GM19452 (cell line): ENCODE measurements around the gene LMOD1.
A peak's percentile ranks its signal among the peaks of the same experiment; 100 is the strongest.
"Not testable (repeated sequence)": the region's sequence is repeated elsewhere in the genome, so short reads cannot be mapped to it uniquely, and the experiment has no call there.

Experiments
- ATAC-seq: cut with Tn5 transposase; IDR thresholded peaks from one replicate; pipeline ENCODE4 v1.9.1; 2021; ENCODE audit not compliant: unreplicated experiment

Gene LMOD1

DNA sequence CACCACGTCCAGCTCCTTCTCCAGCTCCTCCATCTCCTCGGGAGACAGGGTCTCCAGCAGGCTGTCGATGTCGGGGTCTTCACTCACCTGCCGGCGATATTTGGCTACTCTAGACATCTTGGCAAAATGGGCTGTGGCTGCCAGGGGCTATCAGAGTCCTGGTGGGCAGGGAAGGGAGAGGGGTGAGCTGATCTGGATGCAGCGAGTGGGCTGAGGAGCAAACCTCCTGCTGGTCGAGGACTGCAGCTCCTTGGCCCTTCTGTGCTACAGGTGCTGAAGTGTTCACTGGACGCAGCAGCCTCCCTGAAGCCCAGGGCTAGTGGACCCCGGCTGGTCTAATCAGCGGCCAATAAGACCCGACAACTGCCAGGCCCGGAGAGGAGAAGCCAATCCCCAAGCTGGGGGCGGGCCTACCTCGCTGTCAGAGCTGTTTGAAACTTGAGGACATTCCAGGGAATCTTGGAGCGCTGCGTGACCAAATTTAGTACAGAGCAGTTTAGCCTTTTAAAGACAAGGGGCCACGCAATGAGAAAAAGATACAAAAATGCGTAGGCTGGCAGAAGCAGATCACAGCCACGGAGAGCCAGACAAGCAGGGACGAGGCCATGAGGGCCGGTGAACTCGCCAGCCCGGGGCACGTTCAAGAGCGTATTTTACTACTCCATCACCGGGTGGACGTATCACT, at the start of gene LMOD1:
TSS of gene LMOD1 (minus strand) at position 325 of the 685 bp plus-strand sequence. CDS start at position 117, 208 bp downstream.
- ATAC-seq, result no peak

DNA sequence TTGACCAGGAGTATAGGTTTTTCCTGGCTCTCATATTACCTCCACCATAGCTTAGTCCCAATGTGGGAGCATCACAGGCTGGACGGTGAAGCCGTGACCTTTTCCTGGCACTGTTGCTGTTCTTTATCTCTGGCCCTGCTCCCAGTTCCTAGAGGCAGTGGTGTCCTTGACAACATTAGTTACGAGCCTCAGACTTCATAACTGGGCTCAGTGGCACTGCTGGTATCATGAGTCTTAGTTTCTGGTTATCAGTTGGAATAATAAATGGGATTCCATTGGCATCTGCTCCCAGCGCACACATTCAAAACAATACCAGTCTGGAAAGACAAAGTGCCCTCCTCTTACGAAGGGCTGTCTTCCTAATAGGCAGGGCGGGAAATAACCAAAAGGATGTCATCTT, 44.1 kb upstream of the LMOD1 start:
- ATAC-seq, result no peak

DNA sequence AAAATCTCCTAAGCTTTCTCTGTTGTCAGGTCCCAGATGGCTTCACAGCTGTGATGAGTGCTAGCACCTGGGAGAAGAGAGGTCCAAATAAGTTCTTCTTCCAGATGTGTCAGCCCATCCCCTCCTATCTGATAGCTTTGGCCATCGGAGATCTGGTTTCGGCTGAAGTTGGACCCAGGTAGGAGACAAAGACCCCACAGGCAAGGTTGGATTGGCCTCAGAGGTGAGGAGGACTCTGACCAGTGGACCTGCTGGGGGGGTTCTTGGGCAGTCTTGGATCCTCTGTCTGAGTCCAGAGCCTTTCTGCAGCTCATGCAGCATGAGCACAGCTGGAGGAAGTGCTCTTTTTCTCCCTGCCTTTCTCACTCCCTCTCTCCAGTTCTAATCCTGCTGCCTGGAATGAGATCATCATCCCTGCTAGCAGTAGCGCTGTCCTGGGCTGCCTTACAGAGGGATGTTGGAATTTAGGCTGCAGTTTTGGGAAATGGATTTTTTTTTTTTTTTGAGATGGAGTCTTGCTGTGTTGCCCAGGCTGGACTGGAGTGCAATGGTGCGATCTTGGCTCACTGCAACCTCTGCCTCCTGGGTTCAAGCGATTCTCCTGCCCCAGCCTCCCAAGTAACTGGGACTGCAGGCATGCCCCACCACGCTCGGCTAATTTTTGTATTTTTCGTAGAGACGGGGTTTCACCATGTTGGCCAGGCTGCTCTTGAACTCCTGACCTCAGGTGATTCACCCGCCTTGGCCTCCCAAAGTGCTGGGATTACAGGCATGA, 43.2 kb upstream of the LMOD1 start:
- ATAC-seq, result no peak

DNA sequence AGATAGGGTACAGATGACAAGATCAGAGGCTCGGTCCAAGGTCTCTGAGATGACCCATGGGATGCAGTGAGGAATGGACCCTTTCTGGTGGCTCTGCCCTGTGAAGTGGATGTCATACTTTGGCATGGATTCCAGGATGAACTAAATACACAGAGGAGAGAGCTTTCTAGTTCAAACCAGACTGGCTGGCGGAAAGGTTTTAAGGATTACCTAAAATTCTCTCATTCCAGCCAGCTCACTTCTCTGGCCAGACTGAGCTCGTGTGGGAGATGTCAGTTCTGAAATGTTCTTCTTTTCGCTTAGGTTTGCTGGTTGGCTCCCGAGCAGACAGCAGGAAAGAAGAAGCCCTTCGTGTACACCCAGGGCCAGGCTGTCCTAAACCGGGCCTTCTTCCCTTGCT, 42.3 kb upstream of the LMOD1 start:
- no peak for ATAC-seq

DNA sequence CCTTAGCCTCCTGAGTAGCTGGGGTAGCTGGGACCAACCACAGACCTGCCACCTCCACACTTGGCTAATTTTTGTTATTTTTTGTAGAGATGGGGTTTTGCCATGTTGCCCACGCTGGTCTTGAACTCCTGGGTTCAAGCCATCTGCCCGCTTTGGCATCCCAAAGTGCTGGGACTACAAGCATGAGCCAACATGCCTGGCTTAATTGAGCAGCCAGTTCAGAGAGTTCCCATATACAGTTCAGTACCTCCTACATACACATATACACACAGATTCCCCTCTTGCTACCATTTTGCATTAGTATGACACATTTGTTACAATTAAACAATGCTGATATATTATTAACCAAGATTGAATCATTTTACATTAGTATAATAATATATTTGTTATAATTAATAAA, 39.0 kb upstream of the LMOD1 start:
- no peak for ATAC-seq

DNA sequence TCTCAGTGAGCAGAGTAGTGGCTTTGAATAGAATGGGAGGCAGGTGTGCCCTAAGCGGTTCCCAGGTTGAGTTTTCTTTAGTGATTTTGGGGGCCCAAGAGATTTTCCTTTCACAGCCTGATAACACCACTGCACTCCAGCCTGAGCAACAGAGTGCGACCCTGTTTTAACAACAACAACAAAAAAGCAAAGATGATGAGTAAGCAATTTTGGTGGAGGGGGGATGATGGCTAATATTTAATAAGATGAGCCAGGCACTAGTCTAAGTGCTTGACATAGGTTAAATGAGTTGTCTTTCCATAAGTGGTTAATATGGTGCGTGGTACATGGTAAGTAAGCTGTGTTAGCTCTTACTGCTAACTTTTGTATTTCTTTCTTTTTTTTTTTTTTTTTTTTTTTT, 38.1 kb upstream of the LMOD1 start:
- no peak for ATAC-seq

DNA sequence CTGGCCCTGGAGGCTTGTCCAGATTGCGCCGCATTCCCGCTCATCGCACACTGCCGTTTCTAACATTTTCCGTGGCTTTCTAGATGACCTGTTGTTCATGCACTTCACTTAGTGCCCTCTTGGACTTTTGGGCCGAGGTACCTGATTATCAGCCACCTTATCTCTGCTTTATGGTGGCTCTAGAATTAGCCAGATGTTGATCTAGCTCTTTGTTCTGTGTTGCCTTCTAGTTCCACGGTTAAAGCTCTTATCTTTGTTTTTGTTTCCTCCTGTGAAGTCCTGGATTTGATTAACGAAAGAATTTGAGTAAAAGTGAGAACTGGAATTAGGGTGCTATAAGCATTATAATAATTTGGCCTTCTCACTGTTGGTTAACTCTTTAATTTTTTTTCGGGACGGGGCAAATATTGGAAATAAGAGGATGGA, 37.0 kb upstream of the LMOD1 start:
- peak; percentile 24 for ATAC-seq

DNA sequence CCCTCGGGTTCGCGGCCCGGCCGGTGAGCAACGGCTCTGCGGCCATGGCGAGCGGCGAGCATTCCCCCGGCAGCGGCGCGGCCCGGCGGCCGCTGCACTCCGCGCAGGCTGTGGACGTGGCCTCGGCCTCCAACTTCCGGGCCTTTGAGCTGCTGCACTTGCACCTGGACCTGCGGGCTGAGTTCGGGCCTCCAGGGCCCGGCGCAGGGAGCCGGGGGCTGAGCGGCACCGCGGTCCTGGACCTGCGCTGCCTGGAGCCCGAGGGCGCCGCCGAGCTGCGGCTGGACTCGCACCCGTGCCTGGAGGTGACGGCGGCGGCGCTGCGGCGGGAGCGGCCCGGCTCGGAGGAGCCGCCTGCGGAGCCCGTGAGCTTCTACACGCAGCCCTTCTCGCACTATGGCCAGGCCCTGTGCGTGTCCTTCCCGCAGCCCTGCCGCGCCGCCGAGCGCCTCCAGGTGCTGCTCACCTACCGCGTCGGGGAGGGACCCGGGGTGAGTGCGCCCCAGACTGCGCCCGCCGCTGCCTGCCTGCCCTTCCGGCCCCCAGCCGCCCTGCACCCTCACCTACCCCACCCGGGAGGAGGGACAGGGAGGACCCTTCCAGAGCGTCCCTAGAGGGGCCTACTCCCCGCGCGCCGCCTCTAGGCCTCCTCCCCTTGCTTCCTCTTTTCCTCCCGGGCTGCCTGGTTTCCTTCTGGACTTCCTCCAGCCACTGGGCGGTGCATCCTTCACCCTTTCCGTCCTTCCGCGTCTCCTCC, 36.5 kb upstream of the LMOD1 start, which contains the start of gene RNPEP:
TSS of gene RNPEP (plus strand) at position 26 of the 757 bp plus-strand sequence. CDS start at position 45, 19 bp downstream.
- ATAC-seq, result peak; percentile 79

DNA sequence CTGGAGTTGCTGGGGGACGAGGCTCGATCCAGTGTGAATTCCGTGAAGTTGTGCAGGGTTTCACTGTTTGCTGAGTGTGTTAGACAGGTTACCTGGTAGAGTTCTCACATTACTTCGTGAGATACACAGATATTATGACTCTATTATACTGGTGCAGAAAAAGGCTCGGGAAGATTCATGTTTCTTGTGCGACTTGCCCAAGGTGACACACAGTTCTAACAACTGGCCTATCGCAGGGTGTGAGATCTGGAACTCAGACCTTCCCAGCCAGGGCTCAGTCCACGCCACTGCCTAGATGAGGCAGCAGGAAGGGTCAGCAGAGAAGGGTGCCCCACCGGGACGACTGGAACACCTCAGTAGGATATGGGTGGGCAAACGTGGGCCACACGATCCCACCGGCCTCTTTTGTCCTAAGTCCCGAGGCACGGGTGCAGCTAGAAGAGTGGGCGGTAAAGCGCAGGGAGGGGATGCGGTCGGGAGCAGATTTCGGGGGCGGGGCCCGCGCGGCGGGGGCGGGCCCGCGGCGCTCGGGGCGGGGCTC, 35.8 kb upstream of the LMOD1 start:
- ATAC-seq, result no peak

DNA sequence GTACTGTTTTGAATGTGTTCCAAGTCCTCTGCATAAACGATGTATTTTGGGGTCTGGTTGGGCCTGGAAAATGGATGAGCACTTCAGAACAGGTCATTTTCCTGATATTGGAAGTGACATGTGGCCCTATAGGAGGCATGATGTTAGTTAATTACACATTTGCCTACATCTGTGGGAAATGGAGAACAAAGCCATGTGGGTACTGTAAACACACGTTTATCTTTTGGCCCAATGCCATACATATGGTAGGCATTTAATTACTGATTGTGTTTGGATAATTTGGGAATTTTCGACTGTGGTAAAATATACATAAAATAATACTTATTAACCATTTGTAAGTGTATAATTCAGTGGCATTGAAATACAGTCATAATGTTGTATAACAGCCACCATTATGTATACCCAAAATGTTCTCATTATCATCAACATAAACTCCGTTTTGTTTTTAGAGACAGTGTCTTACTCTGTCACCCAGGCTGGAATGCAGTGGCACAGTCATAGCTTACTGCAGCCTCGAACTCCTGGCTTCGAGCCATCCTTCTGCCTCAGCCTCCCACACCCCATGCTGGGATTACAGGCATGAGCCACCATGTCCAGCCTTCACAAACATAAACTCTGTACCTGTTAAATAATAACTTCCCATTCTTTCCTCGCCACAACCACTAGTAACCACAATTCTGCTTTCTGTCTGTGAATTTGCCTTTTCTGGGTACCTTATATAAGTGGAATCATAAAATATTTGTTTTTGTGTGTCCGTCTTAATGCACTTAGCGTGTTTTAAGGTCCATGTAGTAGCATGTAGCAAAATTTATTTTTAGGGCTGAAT, 24.2 kb upstream of the LMOD1 start:
- no peak for ATAC-seq

DNA sequence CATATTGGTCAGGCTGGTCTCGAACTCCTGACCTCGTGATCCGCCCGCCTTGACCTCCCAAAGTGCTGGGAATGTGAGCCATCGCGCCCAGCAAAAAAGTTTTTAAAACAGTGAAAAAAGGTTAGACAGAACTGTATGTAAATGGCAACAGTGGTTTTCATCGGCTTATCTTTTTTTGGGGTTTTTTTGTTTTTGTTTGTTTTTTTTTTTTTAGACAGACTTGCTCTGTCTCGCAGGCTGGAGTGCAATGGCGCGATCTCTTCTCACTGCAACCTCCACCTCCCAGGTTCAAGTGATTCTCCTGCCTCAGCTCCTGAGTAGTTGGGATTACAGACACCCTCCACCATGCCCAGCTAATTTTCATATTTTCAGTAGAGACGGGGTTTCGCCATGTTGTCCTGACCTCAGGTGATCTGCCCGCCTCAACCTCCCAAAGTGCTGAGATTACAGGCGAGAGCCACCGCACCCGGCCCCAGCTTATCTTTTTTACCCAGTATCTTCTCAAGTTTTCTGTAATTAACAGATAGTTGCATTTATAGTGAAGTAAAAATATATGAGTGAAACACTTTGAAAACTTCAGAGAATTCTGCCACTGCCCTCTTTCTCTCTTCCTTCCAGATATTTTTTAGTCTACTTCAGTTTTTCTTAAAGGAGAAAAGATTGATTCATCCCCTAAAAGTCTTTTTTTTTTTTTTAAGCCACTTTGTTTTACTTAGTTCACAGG, 22.0 kb upstream of the LMOD1 start:
- no peak for ATAC-seq

DNA sequence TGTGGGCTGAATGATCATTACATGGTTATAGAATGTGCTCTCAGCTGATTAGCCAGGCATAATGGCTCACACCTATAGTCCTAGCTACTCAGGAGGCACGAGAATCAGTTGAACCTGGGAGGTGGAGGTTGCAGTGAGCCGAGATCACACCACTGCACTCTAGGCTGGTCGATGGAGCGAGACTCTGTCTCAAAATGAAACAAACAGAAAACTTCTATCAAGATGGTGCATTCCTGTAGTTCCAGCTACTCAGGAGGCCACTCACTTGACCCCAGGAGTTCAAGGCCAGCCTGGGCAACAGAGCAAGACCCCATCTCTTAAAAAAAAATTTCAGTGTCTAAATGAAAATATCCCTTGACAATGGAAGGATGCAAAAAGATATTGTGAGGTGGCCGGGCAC, 19.8 kb upstream of the LMOD1 start:
- no peak for ATAC-seq

DNA sequence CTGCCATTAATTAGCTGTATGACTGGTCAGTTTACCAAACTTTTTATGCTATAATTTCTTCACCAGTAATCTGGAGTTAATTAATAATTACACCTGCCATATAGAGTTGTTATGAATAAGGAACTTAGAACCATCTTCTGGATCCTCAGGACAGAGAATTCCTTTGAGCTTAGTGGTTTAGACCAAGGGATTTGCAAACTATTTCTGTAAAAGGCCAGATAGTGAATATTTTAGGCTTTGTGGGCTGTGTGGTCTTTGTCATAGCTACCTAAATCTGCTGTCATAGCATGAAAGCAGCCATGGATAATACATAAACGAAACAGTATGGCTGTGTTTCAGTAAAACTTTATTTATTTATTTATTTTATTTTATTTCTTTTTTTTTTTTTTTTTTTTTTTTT, 17.9 kb upstream of the LMOD1 start:
- ATAC-seq, result no peak

DNA sequence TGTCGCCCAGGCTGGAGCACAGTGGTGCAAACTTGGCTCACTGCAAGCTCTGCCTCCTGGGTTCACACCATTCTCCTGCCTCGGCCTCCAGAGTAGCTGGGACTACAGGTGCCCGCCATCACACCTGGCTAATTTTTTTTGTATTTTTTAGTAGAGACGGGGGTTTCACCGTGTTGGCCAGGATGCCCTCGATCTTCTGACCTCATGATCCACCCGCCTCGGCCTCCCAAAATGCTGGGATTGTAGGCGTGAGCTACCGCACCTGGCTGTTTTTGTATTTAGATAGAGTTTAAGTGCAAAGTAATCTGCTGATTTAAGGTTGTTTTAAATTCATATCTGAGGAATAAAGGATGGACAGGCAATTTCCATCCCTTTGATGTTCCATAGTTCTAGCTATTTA, 16.0 kb upstream of the LMOD1 start:
- ATAC-seq, result not testable (repeated sequence)

DNA sequence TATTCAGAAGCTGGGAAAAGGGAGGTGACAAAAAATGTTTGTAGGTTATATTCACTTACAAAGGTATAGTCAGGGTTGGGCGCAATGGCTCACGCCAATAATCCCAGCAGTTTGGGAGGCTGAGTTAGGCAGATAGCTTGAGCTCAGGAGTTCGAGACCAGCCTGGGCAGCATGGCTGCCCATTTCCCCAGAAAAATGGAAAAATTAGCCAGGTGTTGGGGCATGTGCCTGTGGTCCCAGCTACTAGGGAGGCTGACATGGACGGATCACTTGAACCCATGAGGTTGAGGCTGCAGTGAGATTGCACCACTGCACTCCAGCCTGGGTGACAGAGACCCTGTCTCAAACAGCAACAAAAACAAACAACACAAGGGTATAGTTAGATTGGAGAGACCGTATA, 12.0 kb upstream of the LMOD1 start:
- ATAC-seq, result no peak

DNA sequence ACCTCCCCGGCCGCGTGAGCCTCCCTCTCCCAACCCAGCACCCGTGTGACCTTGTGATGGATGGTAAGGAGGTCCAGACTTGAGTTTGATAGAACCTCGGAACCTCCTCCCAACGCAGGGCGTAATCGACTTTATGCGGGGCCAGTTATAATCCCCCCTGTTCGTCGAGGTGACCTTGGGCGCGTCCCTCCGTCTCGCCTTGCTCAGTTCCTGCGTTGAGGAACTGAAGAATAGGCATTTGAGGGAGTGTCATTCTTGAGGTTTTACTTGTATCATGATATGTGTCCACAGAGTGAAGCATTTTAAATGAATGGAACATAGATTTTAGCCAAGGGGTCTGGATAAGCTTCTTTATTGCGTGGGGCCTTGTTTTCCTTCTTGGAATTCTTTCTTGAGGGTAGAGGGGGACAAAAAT, 9.4 kb upstream of the LMOD1 start:
- peak; percentile 35 for ATAC-seq

DNA sequence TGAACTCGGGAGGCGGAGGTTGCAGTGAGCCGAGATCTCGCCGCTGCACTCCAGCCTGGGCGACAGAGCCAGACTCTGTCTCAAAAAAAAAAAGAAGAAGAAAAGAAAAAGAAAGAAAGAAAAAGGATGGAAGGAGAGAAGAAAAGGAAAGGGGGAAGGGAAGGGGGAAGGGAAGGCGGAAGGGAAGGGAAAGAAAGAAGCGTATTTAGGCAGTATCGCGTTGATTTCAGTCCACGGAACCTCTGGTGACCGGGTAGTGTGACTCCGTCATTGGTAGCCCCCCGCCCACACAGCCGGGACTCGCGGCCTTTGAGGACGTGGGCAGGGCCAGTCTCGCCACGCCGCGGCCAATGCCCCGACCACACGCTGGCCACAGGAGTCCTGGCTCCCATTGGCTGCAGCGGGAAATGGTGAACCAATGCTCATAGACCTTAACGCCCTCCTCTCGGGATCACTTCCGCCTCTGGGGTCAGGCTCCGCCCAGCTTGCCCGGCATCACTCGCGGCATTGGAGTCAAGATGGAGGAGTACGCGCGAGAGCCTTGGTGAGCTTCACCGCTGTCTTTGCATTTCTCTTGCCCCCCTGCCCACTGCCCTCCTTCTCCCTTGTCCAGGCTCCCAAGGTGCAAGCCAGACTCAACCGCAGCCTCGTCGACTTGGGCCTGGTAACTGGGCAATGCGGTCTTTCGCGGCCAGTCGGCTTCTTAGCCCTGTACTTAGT, 8.8 kb upstream of the LMOD1 start, which contains the start of gene TIMM17A:
TSS of gene TIMM17A (plus strand) at position 495 of the 720 bp plus-strand sequence. CDS start at position 519, 24 bp downstream.
- ATAC-seq, result peak; percentile 99

DNA sequence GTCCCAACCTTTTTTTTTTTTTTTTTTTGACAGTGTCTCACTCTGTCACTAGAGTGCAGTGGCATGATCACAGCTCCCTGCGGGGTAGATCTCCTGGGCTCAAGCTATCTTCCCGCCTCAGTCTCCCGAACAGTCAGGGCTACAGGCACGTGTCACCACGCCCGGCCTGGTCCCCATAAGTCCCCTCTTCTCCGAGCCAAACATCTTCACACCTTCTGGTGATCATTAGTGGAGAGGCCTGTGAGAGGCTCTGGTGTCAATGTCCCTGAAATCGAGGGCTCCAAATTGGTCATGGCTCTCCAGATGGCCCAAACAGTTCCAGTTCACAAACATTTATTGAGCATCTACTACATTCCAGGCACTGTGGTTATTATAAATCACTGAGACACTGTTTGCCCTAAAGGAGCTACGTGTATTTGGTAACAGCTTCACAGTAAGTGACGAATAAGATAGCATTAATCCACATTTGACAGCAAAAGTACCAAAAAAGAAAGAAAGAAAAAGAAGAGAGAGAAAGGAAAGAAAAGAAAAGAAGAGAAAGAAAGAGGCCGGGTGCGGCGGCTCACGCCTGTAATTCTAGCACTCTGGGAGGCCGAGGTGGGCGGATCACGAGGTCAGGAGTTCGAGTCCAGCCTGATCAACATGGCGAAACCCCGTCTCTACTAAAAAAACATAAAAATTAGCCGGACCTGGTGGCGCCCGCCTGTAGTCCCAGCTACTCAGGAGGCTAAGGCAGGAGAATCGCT, 8.1 kb upstream of the LMOD1 start:
- ATAC-seq, result no peak
